ENCODE measurements around the gene TMEM168.
"Not testable (repeated sequence)": the region's sequence is repeated elsewhere in the genome, so short reads cannot be mapped to it uniquely, and the experiment has no call there.

Gene TMEM168

GRCh38 chr7:112779667-112780066 lies 10.5 kb downstream of the TMEM168 start:
- no peak for DNase-seq

GRCh38 chr7:112777406-112777805 lies 12.8 kb downstream of the TMEM168 start:
- no peak for DNase-seq

GRCh38 chr7:112771166-112771565 lies 19.0 kb downstream of the TMEM168 start:
- no peak for DNase-seq

- peak; percentile 44 for DNase-seq
These were observed 20.1 kb downstream of the TMEM168 start for GRCh38 chr7:112770051-112770450.

- no peak for DNase-seq
These were observed 25.1 kb downstream of the TMEM168 start for GRCh38 chr7:112765105-112765504.

- DNase-seq, result no peak
These were observed 26.2 kb downstream of the TMEM168 start for GRCh38 chr7:112763996-112764395.

GRCh38 chr7:112763298-112763697 lies 26.9 kb downstream of the TMEM168 start:
- DNase-seq, result no peak

- no peak for DNase-seq
These were observed 30.3 kb downstream of the TMEM168 start for GRCh38 chr7:112759905-112760304.

- DNase-seq, result no peak
These were observed 32.9 kb downstream of the TMEM168 start for GRCh38 chr7:112757337-112757736.

- no peak for DNase-seq
These were observed 36.9 kb downstream of the TMEM168 start for GRCh38 chr7:112753298-112753697.

- DNase-seq, result no peak
These were observed 37.6 kb downstream of the TMEM168 start for GRCh38 chr7:112752576-112752975.

- DNase-seq, result no peak
These were observed 40.4 kb downstream of the TMEM168 start for GRCh38 chr7:112749775-112750174.

GRCh38 chr7:112748381-112748780 lies 41.8 kb downstream of the TMEM168 start:
- no peak for DNase-seq

- DNase-seq, result no peak
These were observed 44.6 kb downstream of the TMEM168 start for GRCh38 chr7:112745635-112746034.

- DNase-seq, result no peak
These were observed 45.4 kb downstream of the TMEM168 start for GRCh38 chr7:112744818-112745217.

GRCh38 chr7:112743811-112744210 lies 46.4 kb downstream of the TMEM168 start:
- DNase-seq, result peak; percentile 65

- DNase-seq, result no peak
These were observed 49.5 kb downstream of the TMEM168 start for GRCh38 chr7:112740667-112741066.

- no peak for DNase-seq
These were observed 50.6 kb downstream of the TMEM168 start for GRCh38 chr7:112739436-112740180.

- no peak for DNase-seq
These were observed 54.9 kb downstream of the TMEM168 start for GRCh38 chr7:112735261-112735660.

- not testable (repeated sequence) for DNase-seq
These were observed 58.9 kb downstream of the TMEM168 start for GRCh38 chr7:112731324-112731723.

- DNase-seq, result no peak
These were observed 64.1 kb downstream of the TMEM168 start for GRCh38 chr7:112726076-112726475.

GRCh38 chr7:112723416-112723815 lies 66.8 kb downstream of the TMEM168 start:
- no peak for DNase-seq

GRCh38 chr7:112721366-112721765 lies 68.8 kb downstream of the TMEM168 start:
- DNase-seq, result no peak

GRCh38 chr7:112715525-112715924 lies 74.7 kb downstream of the TMEM168 start:
- no peak for DNase-seq

GRCh38 chr7:112714917-112715316 lies 75.3 kb downstream of the TMEM168 start:
- no peak for DNase-seq

All from DMS79 treated with DMSO at 0.1 percent for 48 hours (cell line).